Glomerular visceral epithelial cell (primary cell): Measurements from ENCODE around the gene LGALS3.
A peak's percentile ranks its signal among the peaks of the same experiment; 100 is the strongest.

Source experiments
- DNase-seq: peaks from one replicate; pipeline ENCODE4 v3.0.0-alpha.2; 2016; ENCODE audit errors: extremely low spot score

The LGALS3 gene

GRCh38 chr14:55114720-55115119 is 14.3 kb upstream of the LGALS3 start:
- no peak for DNase-seq

- no peak for DNase-seq
Observed at GRCh38 chr14:55115460-55115859, 13.6 kb upstream of the LGALS3 start.

GRCh38 chr14:55115861-55116245 is 13.2 kb upstream of the LGALS3 start:
- DNase-seq = no peak

GRCh38 chr14:55116246-55117030 is 12.6 kb upstream of the LGALS3 start:
- no peak for DNase-seq

GRCh38 chr14:55117803-55118441 is 11.1 kb upstream of the LGALS3 start:
- DNase-seq = no peak

GRCh38 chr14:55118761-55119160 is 10.3 kb upstream of the LGALS3 start:
- DNase-seq = no peak

- no peak for DNase-seq
Observed at GRCh38 chr14:55120571-55121495, 8.2 kb upstream of the LGALS3 start.

GRCh38 chr14:55121628-55122439 is 7.2 kb upstream of the LGALS3 start:
- no peak for DNase-seq

- DNase-seq = no peak
Observed at GRCh38 chr14:55122440-55122986, 6.5 kb upstream of the LGALS3 start.

- DNase-seq = peak; percentile 87
Observed at GRCh38 chr14:55123101-55123500, 6.0 kb upstream of the LGALS3 start.

GRCh38 chr14:55123852-55124639 is 5.0 kb upstream of the LGALS3 start:
- DNase-seq = no peak

- no peak for DNase-seq
Observed at GRCh38 chr14:55124774-55125386, 4.2 kb upstream of the LGALS3 start.

GRCh38 chr14:55125403-55125802 is 3.6 kb upstream of the LGALS3 start:
- peak; percentile 30 for DNase-seq

- no peak for DNase-seq
Observed at GRCh38 chr14:55126034-55126433, 3.0 kb upstream of the LGALS3 start.

GRCh38 chr14:55126932-55127459 is 2.1 kb upstream of the LGALS3 start:
- DNase-seq = no peak

- peak; percentile 77 for DNase-seq
Observed at GRCh38 chr14:55127460-55127951, 1.5 kb upstream of the LGALS3 start.

- DNase-seq = no peak
Observed at GRCh38 chr14:55128386-55129085, 516 bp upstream of the LGALS3 start.

- DNase-seq = peak; percentile 71
Observed at GRCh38 chr14:55129428-55130195, 560 bp downstream of the LGALS3 start.
